GM23338 (cell line): Measurements from ENCODE around the gene IFI27.

ENCODE experiments used
- CREB1 ChIP-seq: fragments of 250-450 bp; sonication (Bioruptor Pico); IDR thresholded peaks from 2 replicates; pipeline ENCODE4 v1.5.0; 2020; ENCODE audit warnings: low read depth, mild to moderate bottlenecking, moderate library complexity
- CTCF ChIP-seq, 2 experiments: fragments of 200-600 bp in 1 of 2; sonication (generic) in 1 of 2; conservative IDR thresholded peaks; 2 replicates each; pipeline versions ENCODE4 v1.5.1 to v1.6.1; 2016 to 2017; ENCODE audit warnings: antibody characterized with exemption in 2 of 2, low read depth in 2 of 2, mild to moderate bottlenecking in 2 of 2, moderate library complexity in 1 of 2
- ETS1 ChIP-seq: IDR thresholded peaks from 2 replicates; pipeline ENCODE4 v1.6.1; 2016; ENCODE audit warnings: antibody characterized with exemption
- EZH2 ChIP-seq: fragments of 200-600 bp; sonication (generic); IDR thresholded peaks from one replicate; pipeline ENCODE4 v1.8.0; 2017; ENCODE audit warnings: antibody characterized with exemption, mild to moderate bottlenecking, low read depth; ENCODE audit not compliant: unreplicated experiment
- EZH2phosphoT487 ChIP-seq: fragments of 200-600 bp; sonication (generic); IDR thresholded peaks from one replicate; pipeline ENCODE4 v1.8.1; 2018; ENCODE audit warnings: antibody characterized with exemption; ENCODE audit not compliant: unreplicated experiment
- NANOG ChIP-seq: IDR thresholded peaks from 2 replicates; pipeline ENCODE4 v1.6.1; 2016; ENCODE audit warnings: antibody characterized with exemption, borderline replicate concordance
- POLR2AphosphoS5 ChIP-seq: IDR thresholded peaks from 2 replicates; pipeline ENCODE4 v1.6.1; 2016; ENCODE audit warnings: antibody characterized with exemption, low read depth
- REST ChIP-seq: IDR thresholded peaks from one replicate; pipeline ENCODE4 v1.6.1; 2018; ENCODE audit warnings: antibody characterized with exemption; ENCODE audit not compliant: unreplicated experiment
- STAT1 ChIP-seq: IDR thresholded peaks from one replicate; pipeline ENCODE4 v1.6.1; 2016; ENCODE audit warnings: antibody characterized with exemption; ENCODE audit not compliant: unreplicated experiment
- ZNF114 ChIP-seq: fragments of 250-450 bp; sonication (Bioruptor Pico); IDR thresholded peaks from 2 replicates; pipeline ENCODE4 v1.5.0; 2020; ENCODE audit warnings: mild to moderate bottlenecking, moderate library complexity
- ZNF331 ChIP-seq: fragments of 250-450 bp; sonication (Bioruptor Pico); IDR thresholded peaks from 2 replicates; pipeline ENCODE4 v1.5.0; 2020; ENCODE audit warnings: low read depth, mild to moderate bottlenecking, moderate library complexity

GRCh38 chr14:94127330-94127729 is 16.8 kb downstream of the IFI27 start:
- TF ChIP-seq EZH2 (no peak), EZH2phosphoT487 (no peak), CTCF (conservative IDR thresholded peaks at IDR 0.05; ENCODE audit: low read depth in 2 of 2) (no peak), ETS1 (no peak), ZNF331 (CRISPR knock-in tag) (no peak), POLR2AphosphoS5 (no peak), REST (no peak), STAT1 (no peak), NANOG (no peak), CREB1 (CRISPR knock-in tag) (no peak), ZNF114 (CRISPR knock-in tag) (no peak)
